ENCODE results near the gene GLTPD2. TPM values are rescaled to one million over a fixed set of nuclear protein-coding genes. Genes with fewer than 3 reads are reported as not detected.

GLTPD2 gene
- total RNA-seq, 2 donors from 2014 or later = 0.88 to 1.6 TPM

DNA sequence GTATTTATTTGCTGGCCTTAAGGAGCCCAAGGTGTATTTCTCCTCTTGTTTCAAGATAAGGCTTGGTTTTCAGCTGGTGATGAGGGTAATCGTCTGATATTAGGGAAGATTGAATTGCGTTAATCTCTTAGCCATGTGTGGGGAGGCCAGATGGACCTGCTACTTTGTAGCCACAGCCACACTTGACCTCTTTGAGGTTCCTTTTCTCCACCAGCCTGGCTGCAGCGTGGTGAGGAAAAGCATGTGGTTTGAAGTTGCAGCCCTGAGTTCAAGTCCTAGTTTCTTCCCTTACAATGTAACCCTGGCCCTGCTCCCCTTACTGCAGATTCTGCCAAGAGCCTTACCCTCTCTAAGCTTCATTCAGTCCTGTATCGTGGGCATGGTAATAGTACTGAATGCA, 47.5 kb downstream of the GLTPD2 start:
- H3K36me3 ChIP-seq (ENCODE audit: control insufficient read depth, insufficient read depth, low read length) = no peaks in the 10 kb centered on the region
- H3K9me3 ChIP-seq (ENCODE audit: control insufficient read depth, low read length) = no peaks in the 10 kb centered on the region
- Mint-ChIP-seq H3K27me3 (ENCODE audit: insufficient read depth) (no peaks in the 10 kb centered on the region), H3K9me3 (no peaks in the 10 kb centered on the region), H3K27ac (no peak overlapping the region), H3K36me3 (ENCODE audit: low read depth) (no peaks in the 10 kb centered on the region), H3K4me3 (no peak overlapping the region), H3K4me1 (peaks cover 51% of the 10 kb centered on the region)
- H3K4me1 ChIP-seq (ENCODE audit: control insufficient read depth, insufficient read depth, low read length) = peaks cover 16% of the 10 kb centered on the region
- 98 to 100% methylated on average over 4 of the region's 4 CpGs for WGBS, 2 experiments (ENCODE audit: insufficient coverage in 1 of 2, insufficient read length in 1 of 2)
- TF ChIP-seq, protein P1, sequence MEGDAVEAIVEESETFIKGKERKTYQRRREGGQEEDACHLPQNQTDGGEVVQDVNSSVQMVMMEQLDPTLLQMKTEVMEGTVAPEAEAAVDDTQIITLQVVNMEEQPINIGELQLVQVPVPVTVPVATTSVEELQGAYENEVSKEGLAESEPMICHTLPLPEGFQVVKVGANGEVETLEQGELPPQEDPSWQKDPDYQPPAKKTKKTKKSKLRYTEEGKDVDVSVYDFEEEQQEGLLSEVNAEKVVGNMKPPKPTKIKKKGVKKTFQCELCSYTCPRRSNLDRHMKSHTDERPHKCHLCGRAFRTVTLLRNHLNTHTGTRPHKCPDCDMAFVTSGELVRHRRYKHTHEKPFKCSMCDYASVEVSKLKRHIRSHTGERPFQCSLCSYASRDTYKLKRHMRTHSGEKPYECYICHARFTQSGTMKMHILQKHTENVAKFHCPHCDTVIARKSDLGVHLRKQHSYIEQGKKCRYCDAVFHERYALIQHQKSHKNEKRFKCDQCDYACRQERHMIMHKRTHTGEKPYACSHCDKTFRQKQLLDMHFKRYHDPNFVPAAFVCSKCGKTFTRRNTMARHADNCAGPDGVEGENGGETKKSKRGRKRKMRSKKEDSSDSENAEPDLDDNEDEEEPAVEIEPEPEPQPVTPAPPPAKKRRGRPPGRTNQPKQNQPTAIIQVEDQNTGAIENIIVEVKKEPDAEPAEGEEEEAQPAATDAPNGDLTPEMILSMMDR (conservative IDR thresholded peaks at IDR 0.05) = no peak
- no peak overlapping the region for H3K4me3 ChIP-seq (ENCODE audit: low read length)
- DNase-seq = no peak
- H3K9ac ChIP-seq (ENCODE audit: extremely low read depth, low read length, poor library complexity, severe bottlenecking) = no peak overlapping the region
- no peaks in the 10 kb centered on the region for H3K27me3 ChIP-seq (ENCODE audit: control insufficient read depth, insufficient read depth, low read length, poor library complexity, severe bottlenecking)
- H3K27ac ChIP-seq (ENCODE audit: low read depth, low read length) = no peak overlapping the region

- Mint-ChIP-seq H3K36me3 (ENCODE audit: low read depth) (peaks cover under 1% of the 10 kb centered on the region), H3K4me1 (peaks cover 51% of the 10 kb centered on the region), H3K9me3 (no peaks in the 10 kb centered on the region), H3K27me3 (ENCODE audit: insufficient read depth) (no peaks in the 10 kb centered on the region), H3K27ac (no peak overlapping the region), H3K4me3 (no peak overlapping the region)
- Histone ChIP-seq H3K27ac (ENCODE audit: low read depth, low read length) (no peak overlapping the region), H3K27me3 (ENCODE audit: control insufficient read depth, insufficient read depth, low read length, poor library complexity, severe bottlenecking) (no peaks in the 10 kb centered on the region), H3K36me3 (ENCODE audit: control insufficient read depth, insufficient read depth, low read length) (no peaks in the 10 kb centered on the region), H3K9ac (ENCODE audit: extremely low read depth, low read length, poor library complexity, severe bottlenecking) (no peak overlapping the region), H3K4me3 (ENCODE audit: low read length) (no peak overlapping the region), H3K4me1 (ENCODE audit: control insufficient read depth, insufficient read depth, low read length) (peaks cover 16% of the 10 kb centered on the region), H3K9me3 (ENCODE audit: control insufficient read depth, low read length) (no peaks in the 10 kb centered on the region)
- DNase-seq = no peak
- TF ChIP-seq, protein P1 (conservative IDR thresholded peaks at IDR 0.05) = no peak
- 74 to 88% methylated on average over 7 to 13 of the region's 13 CpGs for WGBS, 2 experiments (ENCODE audit: insufficient coverage in 1 of 2, insufficient read length in 1 of 2)
Measured at GRCh38 chr17:4837471-4838308, 48.9 kb downstream of the GLTPD2 start.

GRCh38 chr17:4838309-4838785, 49.6 kb downstream of the GLTPD2 start:
- Mint-ChIP-seq H3K27me3 (ENCODE audit: insufficient read depth) (no peaks in the 10 kb centered on the region), H3K27ac (no peak overlapping the region), H3K9me3 (no peaks in the 10 kb centered on the region), H3K36me3 (ENCODE audit: low read depth) (peaks cover 3% of the 10 kb centered on the region), H3K4me3 (no peak overlapping the region), H3K4me1 (peaks cover 51% of the 10 kb centered on the region)
- Histone ChIP-seq H3K9ac (ENCODE audit: extremely low read depth, low read length, poor library complexity, severe bottlenecking) (no peak overlapping the region), H3K27me3 (ENCODE audit: control insufficient read depth, insufficient read depth, low read length, poor library complexity, severe bottlenecking) (no peaks in the 10 kb centered on the region), H3K9me3 (ENCODE audit: control insufficient read depth, low read length) (no peaks in the 10 kb centered on the region), H3K4me1 (ENCODE audit: control insufficient read depth, insufficient read depth, low read length) (peaks cover 16% of the 10 kb centered on the region), H3K27ac (ENCODE audit: low read depth, low read length) (no peak overlapping the region), H3K4me3 (ENCODE audit: low read length) (no peak overlapping the region), H3K36me3 (ENCODE audit: control insufficient read depth, insufficient read depth, low read length) (no peaks in the 10 kb centered on the region)
- WGBS, 2 experiments (ENCODE audit: insufficient coverage in 1 of 2, insufficient read length in 1 of 2) = 81 to 100% methylated on average over 1 to 3 of the region's 3 CpGs
- TF ChIP-seq, protein P1 (conservative IDR thresholded peaks at IDR 0.05) = no peak
- DNase-seq = no peak

Data from endodermal cell (in vitro differentiated cells).